Mesendoderm (in vitro differentiated cells): ENCODE results near the gene COL6A3.
"Not testable (repeated sequence)": the region's sequence is repeated elsewhere in the genome, so short reads cannot be mapped to it uniquely, and the experiment has no call there.

Experiments
- DNase-seq: peaks from one replicate; pipeline ENCODE4 v3.0.0; 2013
- H2AK5ac ChIP-seq: 2 replicates; pipeline ENCODE4 v1.6.1; 2013; ENCODE audit warnings: low read length, inconsistent platforms
- H2BK120ac ChIP-seq: 2 replicates; pipeline ENCODE4 v1.6.1; 2013; ENCODE audit warnings: low read depth, mild to moderate bottlenecking, low read length, moderate library complexity, mixed read lengths
- H2BK15ac ChIP-seq: replicated peaks from 2 replicates; pipeline ENCODE4 v1.6.1; 2013; ENCODE audit warnings: low read depth, mild to moderate bottlenecking, moderate library complexity
- H2BK5ac ChIP-seq: 2 replicates; pipeline ENCODE4 v1.6.1; 2013; ENCODE audit warnings: low read length, inconsistent platforms
- H3K18ac ChIP-seq: 2 replicates; pipeline ENCODE4 v1.6.1; 2013; ENCODE audit warnings: mild to moderate bottlenecking, low read length, mixed read lengths
- H3K23ac ChIP-seq: one replicate; pipeline ENCODE4 v1.6.1; 2013; ENCODE audit warnings: low read length
- H3K27ac ChIP-seq: 2 replicates; pipeline ENCODE4 v1.5.1; 2013; ENCODE audit warnings: low read depth, mild to moderate bottlenecking, inconsistent platforms, low read length, moderate library complexity
- H3K27me3 ChIP-seq: 2 replicates; pipeline ENCODE4 v1.6.1; 2013; ENCODE audit warnings: low read length, control low read depth, mild to moderate bottlenecking, inconsistent platforms; ENCODE audit not compliant: insufficient read depth, poor library complexity
- H3K36me3 ChIP-seq: 2 replicates; pipeline ENCODE4 v1.6.1; 2013; ENCODE audit warnings: low read length, inconsistent platforms; ENCODE audit not compliant: control insufficient read depth, insufficient read depth
- H3K4ac ChIP-seq: one replicate; pipeline ENCODE4 v1.6.1; 2013; ENCODE audit warnings: low read depth, mild to moderate bottlenecking, low read length, moderate library complexity
- H3K4me1 ChIP-seq: 2 replicates; pipeline ENCODE4 v1.6.1; 2013; ENCODE audit warnings: low read depth, low read length, inconsistent platforms; ENCODE audit not compliant: control insufficient read depth
- H3K4me2 ChIP-seq: 2 replicates; pipeline ENCODE4 v1.6.1; 2013; ENCODE audit warnings: low read length
- H3K4me3 ChIP-seq: 2 replicates; pipeline ENCODE4 v1.5.1; 2013; ENCODE audit warnings: mild to moderate bottlenecking, low read length
- H3K56ac ChIP-seq: one replicate; pipeline ENCODE4 v1.6.1; 2013; ENCODE audit warnings: low read length
- H3K79me1 ChIP-seq: 2 replicates; pipeline ENCODE4 v1.6.1; 2013; ENCODE audit warnings: low read length, inconsistent platforms
- H3K79me2 ChIP-seq: 2 replicates; pipeline ENCODE4 v1.6.1; 2013; ENCODE audit warnings: mild to moderate bottlenecking, low read length; ENCODE audit not compliant: control insufficient read depth, insufficient read depth
- H3K9ac ChIP-seq: 2 replicates; pipeline ENCODE4 v1.6.1; 2013; ENCODE audit warnings: low read length, inconsistent platforms
- H4K5ac ChIP-seq: one replicate; pipeline ENCODE4 v1.6.1; 2013; ENCODE audit warnings: low read length
- H4K8ac ChIP-seq: one replicate; pipeline ENCODE4 v1.6.1; 2013; ENCODE audit warnings: low read depth, mild to moderate bottlenecking, control low read depth, low read length, moderate library complexity
- WGBS: extraction: QIAGEN DNeasy Blood & Tissue Kit; methylation state at CpG from one replicate; pipeline ENCODE4 v1.1.7; 2013; ENCODE audit warnings: low lambda C conversion rate, missing lambda C conversion rate; ENCODE audit not compliant: insufficient coverage; ENCODE audit errors: extremely low coverage; 5-methylcytosine and 5-hydroxymethylcytosine counted together

COL6A3 gene

GRCh38 chr2:237359518-237359840, 54.5 kb downstream of the COL6A3 start:
- H3K9ac ChIP-seq = no peak overlapping the region
- H3K36me3 ChIP-seq = no peaks in the 10 kb centered on the region
- no peak overlapping the region for H3K4ac ChIP-seq
- H3K4me1 ChIP-seq = no peaks in the 10 kb centered on the region
- no peaks in the 10 kb centered on the region for H3K27me3 ChIP-seq
- no peaks in the 10 kb centered on the region for H3K79me1 ChIP-seq
- H3K23ac ChIP-seq = no peak overlapping the region
- no peak overlapping the region for H3K18ac ChIP-seq
- H3K27ac ChIP-seq = no peak overlapping the region
- H2BK15ac ChIP-seq = no peak overlapping the region
- no peak overlapping the region for H2AK5ac ChIP-seq
- H4K5ac ChIP-seq = no peak overlapping the region
- H3K4me2 ChIP-seq = no peak overlapping the region
- H3K4me3 ChIP-seq = no peak overlapping the region
- H2BK120ac ChIP-seq = no peak overlapping the region
- no peak for DNase-seq
- no CpG with 5 or more reads among the region's 8 CpGs for WGBS
- no peaks in the 10 kb centered on the region for H3K79me2 ChIP-seq
- H3K56ac ChIP-seq = no peak overlapping the region
- no peak overlapping the region for H2BK5ac ChIP-seq
- no peak overlapping the region for H4K8ac ChIP-seq

GRCh38 chr2:237358721-237359517, 55.0 kb downstream of the COL6A3 start:
- peak; percentile 3 for DNase-seq
- Histone ChIP-seq H3K36me3 (no peaks in the 10 kb centered on the region), H3K9ac (no peak overlapping the region), H3K4me3 (no peak overlapping the region), H3K18ac (no peak overlapping the region), H2BK120ac (no peak overlapping the region), H3K23ac (no peak overlapping the region), H2BK15ac (no peak overlapping the region), H3K27ac (no peak overlapping the region), H4K5ac (no peak overlapping the region), H3K27me3 (no peaks in the 10 kb centered on the region), H3K79me2 (no peaks in the 10 kb centered on the region), H2AK5ac (no peak overlapping the region), H4K8ac (no peak overlapping the region), H3K56ac (no peak overlapping the region), H3K4me2 (no peak overlapping the region), H2BK5ac (no peak overlapping the region), H3K4ac (no peak overlapping the region), H3K4me1 (no peaks in the 10 kb centered on the region), H3K79me1 (no peaks in the 10 kb centered on the region)
- WGBS = 100% methylated on average over 1 of the region's 9 CpGs

- DNase-seq = no peak
- WGBS = no CpG with 5 or more reads among the region's 5 CpGs
- H3K23ac ChIP-seq = no peak overlapping the region
These were observed 58.3 kb downstream of the COL6A3 start for GRCh38 chr2:237355701-237356100.

GRCh38 chr2:237354892-237355291, 59.1 kb downstream of the COL6A3 start:
- H3K56ac ChIP-seq = no peak overlapping the region
- WGBS = no CpG with 5 or more reads among the region's 8 CpGs
- no peak overlapping the region for H4K5ac ChIP-seq
- no peak overlapping the region for H3K9ac ChIP-seq
- no peaks in the 10 kb centered on the region for H3K36me3 ChIP-seq
- H3K4ac ChIP-seq = no peak overlapping the region
- no peak overlapping the region for H3K4me3 ChIP-seq
- H3K79me1 ChIP-seq = no peaks in the 10 kb centered on the region
- H3K27me3 ChIP-seq = no peaks in the 10 kb centered on the region
- no peaks in the 10 kb centered on the region for H3K4me1 ChIP-seq
- DNase-seq = no peak
- no peak overlapping the region for H3K4me2 ChIP-seq
- no peak overlapping the region for H3K27ac ChIP-seq
- no peaks in the 10 kb centered on the region for H3K79me2 ChIP-seq
- H3K18ac ChIP-seq = no peak overlapping the region
- no peak overlapping the region for H2BK15ac ChIP-seq
- no peak overlapping the region for H2BK5ac ChIP-seq
- no peak overlapping the region for H2BK120ac ChIP-seq
- H2AK5ac ChIP-seq = no peak overlapping the region
- no peak overlapping the region for H3K23ac ChIP-seq
- no peak overlapping the region for H4K8ac ChIP-seq

More at GRCh38 chr2:237355701-237356100, 58.3 kb downstream of the COL6A3 start:
- H3K56ac ChIP-seq = no peak overlapping the region
- H2BK5ac ChIP-seq = no peak overlapping the region
- H3K79me1 ChIP-seq = no peaks in the 10 kb centered on the region
- H3K79me2 ChIP-seq = no peaks in the 10 kb centered on the region
- no peak overlapping the region for H3K4me2 ChIP-seq
- H3K27ac ChIP-seq = no peak overlapping the region
- H3K9ac ChIP-seq = no peak overlapping the region
- no peaks in the 10 kb centered on the region for H3K4me1 ChIP-seq
- no peak overlapping the region for H3K4me3 ChIP-seq
- H2BK120ac ChIP-seq = no peak overlapping the region
- no peaks in the 10 kb centered on the region for H3K27me3 ChIP-seq
- H4K5ac ChIP-seq = no peak overlapping the region
- H3K4ac ChIP-seq = no peak overlapping the region
- no peak overlapping the region for H2AK5ac ChIP-seq
- no peak overlapping the region for H4K8ac ChIP-seq
- H3K18ac ChIP-seq = no peak overlapping the region
- no peaks in the 10 kb centered on the region for H3K36me3 ChIP-seq
- H2BK15ac ChIP-seq = no peak overlapping the region

GRCh38 chr2:237354172-237354571, 59.8 kb downstream of the COL6A3 start:
- not testable (repeated sequence) for H3K4me1 ChIP-seq, H3K9ac ChIP-seq, H3K4ac ChIP-seq, H4K5ac ChIP-seq, H3K36me3 ChIP-seq, H3K18ac ChIP-seq, H2BK120ac ChIP-seq, H3K56ac ChIP-seq, H3K4me3 ChIP-seq, H3K27me3 ChIP-seq, H3K79me1 ChIP-seq, H3K79me2 ChIP-seq, H3K4me2 ChIP-seq, H3K23ac ChIP-seq, H2BK15ac ChIP-seq, H2AK5ac ChIP-seq, H2BK5ac ChIP-seq, H4K8ac ChIP-seq, H3K27ac ChIP-seq
- peak; percentile 19 for DNase-seq
- no CpG with 5 or more reads among the region's 6 CpGs for WGBS

GRCh38 chr2:237353215-237353614, 60.7 kb downstream of the COL6A3 start:
- WGBS = no CpG with 5 or more reads among the region's 5 CpGs
- H4K8ac ChIP-seq = no peak overlapping the region
- no peak for DNase-seq
- H4K5ac ChIP-seq = no peak overlapping the region
- H2BK15ac ChIP-seq = no peak overlapping the region
- no peaks in the 10 kb centered on the region for H3K36me3 ChIP-seq
- H3K4me2 ChIP-seq = no peak overlapping the region
- no peaks in the 10 kb centered on the region for H3K27me3 ChIP-seq
- no peak overlapping the region for H3K4me3 ChIP-seq
- no peak overlapping the region for H2AK5ac ChIP-seq
- H2BK5ac ChIP-seq = no peak overlapping the region
- H3K56ac ChIP-seq = no peak overlapping the region
- H3K4ac ChIP-seq = no peak overlapping the region
- no peak overlapping the region for H3K27ac ChIP-seq
- H3K4me1 ChIP-seq = no peaks in the 10 kb centered on the region
- no peak overlapping the region for H3K23ac ChIP-seq
- no peaks in the 10 kb centered on the region for H3K79me1 ChIP-seq
- no peak overlapping the region for H2BK120ac ChIP-seq
- no peak overlapping the region for H3K9ac ChIP-seq
- no peaks in the 10 kb centered on the region for H3K79me2 ChIP-seq
- no peak overlapping the region for H3K18ac ChIP-seq
